Liver (tissue), 3 donors: ENCODE measurements around the gene MYLK2.

Experiments used
- EGR1 ChIP-seq, 2 donors: IDR thresholded peaks; 2 replicates each; pipeline ENCODE4 v1.6.1; 2016 to 2018; ENCODE audit warnings: antibody characterized with exemption in 2 of 2, low read depth in 2 of 2
- FOXA1 ChIP-seq: IDR thresholded peaks from 2 replicates; pipeline ENCODE4 v1.6.1; 2016; ENCODE audit warnings: antibody characterized with exemption
- GABPA ChIP-seq, 2 donors: IDR thresholded peaks in 1 of 2; conservative IDR thresholded peaks in 1 of 2; 2 replicates each; pipeline ENCODE4 v1.6.1; 2016; ENCODE audit warnings: antibody characterized with exemption in 2 of 2, mild to moderate bottlenecking in 1 of 2, moderate library complexity in 1 of 2
- HNF4A ChIP-seq, 2 donors: conservative IDR thresholded peaks; 2 replicates each; pipeline ENCODE4 v1.6.1; 2016; ENCODE audit warnings: antibody characterized with exemption in 2 of 2, mild to moderate bottlenecking in 2 of 2
- JUND ChIP-seq, 2 donors: IDR thresholded peaks; 2 replicates each; pipeline ENCODE4 v1.6.1; 2016; ENCODE audit warnings: antibody characterized with exemption in 2 of 2
- RAD21 ChIP-seq, 2 donors: IDR thresholded peaks; 2 replicates each; pipeline ENCODE4 v1.6.1; 2016; ENCODE audit warnings: antibody characterized with exemption in 2 of 2, mild to moderate bottlenecking in 2 of 2
- SP1 ChIP-seq: IDR thresholded peaks from 2 replicates; pipeline ENCODE4 v1.6.1; 2018; ENCODE audit warnings: antibody characterized with exemption, mild to moderate bottlenecking
- TAF1 ChIP-seq: conservative IDR thresholded peaks from 2 replicates; pipeline ENCODE4 v1.6.1; 2016; ENCODE audit warnings: antibody characterized with exemption, mild to moderate bottlenecking
- YY1 ChIP-seq: IDR thresholded peaks from 2 replicates; pipeline ENCODE4 v1.6.1; 2016; ENCODE audit warnings: antibody characterized with exemption, mild to moderate bottlenecking
- TF ChIP-seq, protein P1 (sequence below): IDR thresholded peaks from 2 replicates; pipeline ENCODE4 v1.6.1; 2016; ENCODE audit warnings: antibody characterized with exemption, mild to moderate bottlenecking
- TF ChIP-seq, protein P2 (sequence below): fragments of 150-350 bp; IDR thresholded peaks from 2 replicates; pipeline ENCODE4 v1.5.1; 2017; ENCODE audit warnings: improper control_type of control experiment, low read depth, low read length; ENCODE audit not compliant: missing input control
- TF ChIP-seq, protein P3 (sequence below): IDR thresholded peaks from 2 replicates; pipeline ENCODE4 v1.6.1; 2016; ENCODE audit warnings: antibody characterized with exemption
- donor health status: healthy.
- donor health status: healthy.

DNA sequence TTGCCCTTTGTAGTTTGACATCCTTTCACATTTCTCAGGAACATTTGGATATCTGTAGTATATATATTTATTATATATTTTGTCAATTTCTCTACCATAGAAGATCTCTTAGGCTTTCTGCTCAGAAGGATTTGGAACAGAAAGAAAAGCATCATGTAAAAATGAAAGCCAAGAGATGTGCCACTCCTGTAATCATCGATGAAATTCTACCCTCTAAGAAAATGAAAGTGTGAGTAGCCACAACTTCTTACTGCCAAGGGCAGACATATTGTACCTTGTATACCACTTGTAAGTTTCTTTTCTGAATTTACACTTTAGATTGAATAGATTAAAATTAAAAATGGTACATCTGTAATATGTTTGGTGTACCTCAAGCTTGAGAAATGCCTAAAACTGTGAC lies 48.9 kb upstream of the MYLK2 start:
- no peak for TF ChIP-seq GABPA (IDR thresholded peaks at IDR 0.05 in 1 of 2, conservative IDR thresholded peaks at IDR 0.05 in 1 of 2)
- TF ChIP-seq, protein P1, sequence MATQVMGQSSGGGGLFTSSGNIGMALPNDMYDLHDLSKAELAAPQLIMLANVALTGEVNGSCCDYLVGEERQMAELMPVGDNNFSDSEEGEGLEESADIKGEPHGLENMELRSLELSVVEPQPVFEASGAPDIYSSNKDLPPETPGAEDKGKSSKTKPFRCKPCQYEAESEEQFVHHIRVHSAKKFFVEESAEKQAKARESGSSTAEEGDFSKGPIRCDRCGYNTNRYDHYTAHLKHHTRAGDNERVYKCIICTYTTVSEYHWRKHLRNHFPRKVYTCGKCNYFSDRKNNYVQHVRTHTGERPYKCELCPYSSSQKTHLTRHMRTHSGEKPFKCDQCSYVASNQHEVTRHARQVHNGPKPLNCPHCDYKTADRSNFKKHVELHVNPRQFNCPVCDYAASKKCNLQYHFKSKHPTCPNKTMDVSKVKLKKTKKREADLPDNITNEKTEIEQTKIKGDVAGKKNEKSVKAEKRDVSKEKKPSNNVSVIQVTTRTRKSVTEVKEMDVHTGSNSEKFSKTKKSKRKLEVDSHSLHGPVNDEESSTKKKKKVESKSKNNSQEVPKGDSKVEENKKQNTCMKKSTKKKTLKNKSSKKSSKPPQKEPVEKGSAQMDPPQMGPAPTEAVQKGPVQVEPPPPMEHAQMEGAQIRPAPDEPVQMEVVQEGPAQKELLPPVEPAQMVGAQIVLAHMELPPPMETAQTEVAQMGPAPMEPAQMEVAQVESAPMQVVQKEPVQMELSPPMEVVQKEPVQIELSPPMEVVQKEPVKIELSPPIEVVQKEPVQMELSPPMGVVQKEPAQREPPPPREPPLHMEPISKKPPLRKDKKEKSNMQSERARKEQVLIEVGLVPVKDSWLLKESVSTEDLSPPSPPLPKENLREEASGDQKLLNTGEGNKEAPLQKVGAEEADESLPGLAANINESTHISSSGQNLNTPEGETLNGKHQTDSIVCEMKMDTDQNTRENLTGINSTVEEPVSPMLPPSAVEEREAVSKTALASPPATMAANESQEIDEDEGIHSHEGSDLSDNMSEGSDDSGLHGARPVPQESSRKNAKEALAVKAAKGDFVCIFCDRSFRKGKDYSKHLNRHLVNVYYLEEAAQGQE, result no peak
- TF ChIP-seq, protein P2, sequence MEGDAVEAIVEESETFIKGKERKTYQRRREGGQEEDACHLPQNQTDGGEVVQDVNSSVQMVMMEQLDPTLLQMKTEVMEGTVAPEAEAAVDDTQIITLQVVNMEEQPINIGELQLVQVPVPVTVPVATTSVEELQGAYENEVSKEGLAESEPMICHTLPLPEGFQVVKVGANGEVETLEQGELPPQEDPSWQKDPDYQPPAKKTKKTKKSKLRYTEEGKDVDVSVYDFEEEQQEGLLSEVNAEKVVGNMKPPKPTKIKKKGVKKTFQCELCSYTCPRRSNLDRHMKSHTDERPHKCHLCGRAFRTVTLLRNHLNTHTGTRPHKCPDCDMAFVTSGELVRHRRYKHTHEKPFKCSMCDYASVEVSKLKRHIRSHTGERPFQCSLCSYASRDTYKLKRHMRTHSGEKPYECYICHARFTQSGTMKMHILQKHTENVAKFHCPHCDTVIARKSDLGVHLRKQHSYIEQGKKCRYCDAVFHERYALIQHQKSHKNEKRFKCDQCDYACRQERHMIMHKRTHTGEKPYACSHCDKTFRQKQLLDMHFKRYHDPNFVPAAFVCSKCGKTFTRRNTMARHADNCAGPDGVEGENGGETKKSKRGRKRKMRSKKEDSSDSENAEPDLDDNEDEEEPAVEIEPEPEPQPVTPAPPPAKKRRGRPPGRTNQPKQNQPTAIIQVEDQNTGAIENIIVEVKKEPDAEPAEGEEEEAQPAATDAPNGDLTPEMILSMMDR, result no peak
- TF ChIP-seq YY1, result no peak
- TF ChIP-seq RAD21 (IDR thresholded peaks at IDR 0.05), result no peak
- no peak for TF ChIP-seq SP1
- TF ChIP-seq HNF4A (conservative IDR thresholded peaks at IDR 0.05), result no peak
- TF ChIP-seq TAF1, result no peak
- TF ChIP-seq JUND (IDR thresholded peaks at IDR 0.05), result no peak
- TF ChIP-seq FOXA1, result no peak
- TF ChIP-seq, protein P3, sequence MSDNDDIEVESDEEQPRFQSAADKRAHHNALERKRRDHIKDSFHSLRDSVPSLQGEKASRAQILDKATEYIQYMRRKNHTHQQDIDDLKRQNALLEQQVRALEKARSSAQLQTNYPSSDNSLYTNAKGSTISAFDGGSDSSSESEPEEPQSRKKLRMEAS, result no peak
- no peak for TF ChIP-seq EGR1 (IDR thresholded peaks at IDR 0.05; ENCODE audit: low read depth in 2 of 2)
